ENCODE data around the gene PTP4A1.
"Not testable (repeated sequence)": the region's sequence is repeated elsewhere in the genome, so short reads cannot be mapped to it uniquely, and the experiment has no call there.

Gene PTP4A1

DNA sequence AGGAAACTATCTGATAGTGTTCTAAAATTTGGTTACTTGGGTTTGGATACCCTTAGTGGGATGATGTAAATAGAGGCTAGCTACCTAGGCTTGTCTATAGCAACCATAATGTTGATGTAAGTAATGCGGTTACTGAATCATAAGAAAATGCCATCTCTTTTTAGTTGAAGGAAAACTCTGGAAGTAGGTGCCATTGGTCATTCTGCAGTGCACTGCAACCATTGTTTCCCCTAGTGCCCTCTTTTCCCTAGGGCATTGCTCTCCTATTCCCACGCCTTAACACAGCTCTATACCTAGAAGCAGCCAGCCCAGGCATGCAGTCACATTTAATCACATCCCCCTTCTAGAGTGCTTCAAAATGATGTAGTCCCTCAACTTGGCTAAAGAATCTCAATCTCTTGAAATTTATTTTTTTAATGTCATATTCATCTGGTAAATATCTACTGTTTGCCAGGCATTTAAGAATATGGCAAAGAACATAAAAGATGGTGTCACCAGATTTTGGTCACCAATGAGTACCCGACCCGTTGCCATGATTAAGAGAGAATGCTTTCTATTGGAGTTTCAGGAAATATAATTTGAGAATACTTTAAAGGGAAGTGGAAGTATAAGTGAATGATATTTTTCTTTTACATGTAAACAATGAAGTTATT, 10.4 kb downstream of the PTP4A1 start:
- no peak for DNase-seq (ENCODE audit: low spot score)

DNA sequence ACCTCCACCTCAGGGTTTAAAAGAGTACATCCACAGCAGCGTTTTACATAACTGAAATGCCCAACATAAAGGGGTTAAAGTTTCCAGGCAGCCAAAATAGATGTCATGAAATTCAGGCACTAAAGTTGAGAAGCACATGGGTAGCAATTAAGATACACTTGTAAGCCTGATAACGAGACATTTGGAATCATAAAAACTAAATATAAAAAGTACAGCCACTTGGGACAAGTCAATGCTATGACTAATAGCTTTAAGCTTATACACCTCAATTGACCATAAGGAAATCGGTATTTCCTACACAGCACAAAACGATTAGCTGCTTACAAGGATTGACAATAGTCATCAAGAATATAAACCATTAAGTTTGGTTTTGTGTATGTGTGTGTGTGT, 11.8 kb downstream of the PTP4A1 start:
- DNase-seq (ENCODE audit: low spot score): no peak

DNA sequence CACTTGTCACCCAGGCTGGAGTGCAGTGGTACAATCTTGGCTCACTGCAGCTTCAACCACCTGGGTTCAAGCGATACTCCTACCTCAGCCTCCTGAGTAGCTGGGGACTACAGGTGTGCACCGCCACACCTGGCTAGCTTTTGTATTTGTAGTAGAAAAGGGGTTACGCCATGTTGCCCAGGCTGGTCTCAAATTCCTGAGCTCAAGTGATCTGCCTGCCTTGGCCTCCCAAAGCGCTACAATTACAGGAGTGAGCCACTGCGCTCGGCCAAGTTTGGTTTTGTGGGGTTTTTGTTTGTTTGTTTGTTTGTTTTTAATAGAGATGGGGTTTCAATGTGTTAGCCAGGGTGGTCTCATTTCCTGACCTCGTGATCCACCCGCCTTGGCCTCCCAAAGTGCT, 12.3 kb downstream of the PTP4A1 start:
- DNase-seq (ENCODE audit: low spot score): no peak

DNA sequence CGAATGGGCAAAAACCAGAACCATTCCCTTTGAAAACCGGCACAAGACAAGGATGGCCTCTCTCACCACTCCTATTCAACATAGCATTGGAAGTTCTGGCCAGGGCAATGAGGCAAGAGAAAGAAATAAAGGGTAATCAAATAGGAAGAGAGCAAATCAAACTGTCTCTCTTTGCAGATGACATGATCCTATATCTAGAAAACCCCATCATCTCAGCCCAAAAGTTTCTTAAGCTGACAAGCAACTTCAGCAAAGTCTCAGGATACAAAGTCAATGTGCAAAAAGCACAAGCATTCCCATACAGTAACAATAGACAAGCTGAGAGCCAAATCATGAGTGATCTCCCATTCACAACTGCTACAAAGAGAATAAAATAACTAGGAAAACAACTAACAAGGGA, 13.4 kb downstream of the PTP4A1 start:
- DNase-seq (ENCODE audit: low spot score): not testable (repeated sequence)

DNA sequence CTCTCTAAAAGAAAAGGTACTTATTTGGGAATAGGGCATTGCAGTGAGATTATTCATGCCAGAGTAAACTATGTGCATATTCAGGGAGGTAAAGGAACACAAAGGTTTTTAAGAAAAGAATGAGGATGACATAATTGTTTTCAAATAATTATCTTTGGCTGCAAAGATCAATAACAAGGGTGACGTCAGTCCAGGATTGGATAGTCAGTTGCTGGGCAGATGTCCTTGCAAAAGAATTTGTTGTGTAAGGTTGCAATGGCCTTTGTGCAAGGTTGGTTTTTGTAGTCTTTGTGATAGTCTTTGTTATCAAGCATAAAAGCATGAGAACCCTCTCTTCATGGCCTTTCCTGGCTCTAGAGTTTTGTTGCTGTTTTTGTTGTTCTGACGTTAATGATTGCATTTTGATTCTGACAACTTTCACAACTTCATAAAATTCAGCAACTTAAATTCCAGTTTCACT, 17.7 kb downstream of the PTP4A1 start:
- no peak for DNase-seq (ENCODE audit: low spot score)

DNA sequence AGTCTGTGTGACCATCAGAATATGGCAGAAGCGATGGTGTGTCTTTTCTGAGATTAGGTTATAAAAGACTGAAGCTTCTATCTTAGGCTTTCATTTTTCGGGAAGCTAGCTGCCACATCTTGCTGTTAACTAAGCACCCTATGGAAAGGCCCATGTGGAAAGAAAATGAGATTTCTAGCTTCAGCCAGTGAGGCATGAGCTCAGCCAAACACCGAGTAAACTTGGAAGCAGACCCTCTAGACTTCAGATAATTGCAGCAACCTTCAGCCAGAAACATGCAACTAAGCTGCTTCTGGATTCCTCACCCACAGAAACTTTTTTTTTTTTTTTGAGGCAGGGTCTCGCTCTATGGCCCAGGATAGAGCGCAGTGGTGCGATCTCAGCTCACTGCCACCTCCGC, 20.6 kb downstream of the PTP4A1 start:
- no peak for DNase-seq (ENCODE audit: low spot score)

DNA sequence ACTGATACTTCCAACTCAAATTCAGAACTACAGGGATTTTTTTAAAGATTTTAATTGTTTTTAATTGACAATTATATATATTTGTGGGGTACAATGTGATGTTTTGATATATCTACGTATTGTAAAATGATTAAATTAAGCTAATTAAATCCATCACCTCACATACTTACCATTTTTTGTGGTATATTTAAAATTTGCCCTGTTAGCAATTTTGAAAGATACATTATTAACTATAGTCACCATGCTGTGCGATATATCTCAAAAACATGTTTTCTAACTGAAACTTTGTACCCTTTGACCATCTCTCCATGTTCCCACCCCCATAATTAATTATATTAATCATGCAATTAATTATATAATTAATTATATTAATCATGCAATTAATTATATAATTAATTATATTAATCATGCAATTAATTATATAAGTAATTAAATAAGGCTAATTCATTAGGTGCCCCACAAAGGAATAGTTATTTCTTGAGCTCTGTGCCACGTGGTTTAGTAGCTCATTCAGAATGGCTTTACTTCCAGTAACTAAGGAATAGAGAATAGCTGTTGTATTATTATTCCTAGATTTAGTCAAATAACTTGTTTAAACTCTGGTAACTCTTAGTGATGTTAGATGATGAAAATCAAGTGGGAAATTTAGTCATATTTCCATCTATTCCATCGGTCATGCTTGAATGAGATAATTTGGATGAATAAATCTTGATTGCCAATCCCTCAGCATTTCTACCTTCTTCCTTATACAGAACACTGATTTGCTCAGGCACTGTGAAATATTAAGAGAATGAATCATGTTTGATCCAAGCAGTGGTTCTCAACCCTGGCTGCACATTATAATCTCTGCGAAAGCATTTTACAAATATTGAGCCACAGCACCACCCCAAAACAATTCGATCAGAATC, 25.1 kb downstream of the PTP4A1 start:
- no peak for DNase-seq (ENCODE audit: low spot score)

DNA sequence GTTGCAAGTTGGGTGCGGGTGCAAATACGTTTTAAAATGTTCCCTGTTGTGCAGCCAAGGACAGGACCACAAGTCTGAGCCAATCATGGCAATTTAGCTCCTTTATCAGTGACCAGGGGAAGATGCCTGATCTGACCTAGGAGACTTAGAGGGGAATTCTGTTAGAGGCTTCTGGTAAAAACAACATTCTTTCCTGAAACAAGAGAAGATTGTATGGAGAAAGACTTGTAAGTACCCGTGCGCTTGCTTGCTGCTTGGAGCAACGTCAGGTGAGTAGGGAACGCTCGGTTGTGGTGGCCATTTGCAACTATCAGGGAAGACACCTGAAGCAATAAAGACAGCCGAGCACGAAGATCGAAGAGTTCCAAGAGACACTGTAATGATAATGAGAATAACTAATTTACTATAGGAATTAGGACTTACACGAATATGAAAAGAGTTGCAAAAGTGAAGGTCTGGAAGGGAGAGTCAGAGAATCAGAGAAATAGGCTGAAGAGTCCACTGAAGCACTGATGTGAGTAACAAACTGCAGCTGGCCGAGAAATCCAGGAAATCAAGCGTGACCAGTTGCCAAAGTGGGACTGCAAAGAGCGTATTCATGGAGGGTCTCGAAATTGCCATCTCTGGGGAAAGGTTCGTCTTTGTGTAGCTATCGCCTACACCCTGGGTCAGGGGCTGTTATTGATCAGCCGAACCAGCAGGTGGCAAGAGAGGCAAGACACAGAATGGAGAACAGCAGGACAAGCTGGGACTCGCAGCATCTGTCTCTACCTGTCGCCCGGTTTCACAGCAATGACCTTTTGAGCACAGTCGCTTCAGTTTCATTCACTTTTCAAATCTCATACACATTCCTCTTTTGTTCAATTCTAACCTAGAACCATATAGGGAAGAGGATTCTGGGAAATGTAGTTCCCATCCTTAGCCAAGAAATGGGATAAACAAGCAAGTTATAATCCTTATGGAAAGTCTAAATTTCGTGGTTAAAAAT, 26.1 kb downstream of the PTP4A1 start:
- DNase-seq (ENCODE audit: low spot score): peak; percentile 83

DNA sequence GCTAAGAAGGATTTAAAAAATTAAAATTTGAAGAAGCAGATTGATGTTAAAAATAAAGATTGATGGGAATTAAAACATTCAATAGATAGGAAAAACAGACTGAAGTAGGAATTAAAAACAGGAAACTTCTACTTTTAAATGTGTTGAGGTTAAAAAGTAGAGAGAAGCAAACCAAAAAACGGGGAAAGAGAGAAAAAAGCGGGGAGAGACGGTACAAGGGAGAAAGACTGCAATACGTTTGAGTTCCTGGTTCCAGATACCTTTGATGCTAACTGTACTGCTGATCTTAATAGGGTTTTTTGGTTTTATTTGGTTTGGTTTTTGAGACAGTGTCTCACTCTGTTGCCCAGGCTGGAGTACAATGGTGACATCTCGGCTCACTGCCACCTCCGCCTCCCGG, 27.0 kb downstream of the PTP4A1 start:
- DNase-seq (ENCODE audit: low spot score): no peak

DNA sequence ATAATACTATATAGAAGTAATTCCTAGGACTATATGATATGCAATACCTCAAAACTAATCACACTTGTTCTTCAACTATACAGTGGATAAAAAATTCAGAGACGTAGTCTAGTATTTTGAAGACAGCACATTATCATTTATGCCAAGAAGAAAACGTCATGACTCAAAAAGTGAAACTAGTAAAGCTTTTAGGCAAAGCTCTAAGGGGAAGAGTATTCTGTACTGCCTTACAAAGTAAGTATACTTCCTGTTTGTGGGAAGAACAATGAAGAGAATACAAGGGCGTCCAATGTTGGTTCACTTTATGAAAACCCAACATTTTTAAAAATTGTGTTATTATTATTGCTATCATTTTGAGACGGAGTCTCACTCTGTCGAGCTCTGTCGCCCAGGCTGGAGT, 27.9 kb downstream of the PTP4A1 start:
- DNase-seq (ENCODE audit: low spot score): no peak

DNA sequence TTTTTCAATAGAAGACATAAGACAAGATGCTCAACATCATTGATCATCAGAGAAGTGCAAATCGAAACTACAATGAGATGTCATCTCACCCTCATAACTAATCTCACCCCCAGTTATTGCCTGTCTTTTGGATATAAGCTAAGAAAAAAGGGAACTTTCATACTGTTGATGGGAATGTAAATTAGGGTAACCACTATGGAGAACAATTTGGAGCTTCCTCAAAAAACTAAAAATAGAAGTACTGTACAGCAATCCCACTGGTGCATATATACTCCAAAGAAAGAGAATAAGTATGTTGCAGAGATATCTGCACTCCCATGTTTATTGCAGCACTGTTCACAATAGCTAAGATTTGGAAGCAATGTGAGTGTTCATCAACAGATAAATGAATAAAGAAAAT, 37.0 kb downstream of the PTP4A1 start:
- no peak for DNase-seq (ENCODE audit: low spot score)

DNA sequence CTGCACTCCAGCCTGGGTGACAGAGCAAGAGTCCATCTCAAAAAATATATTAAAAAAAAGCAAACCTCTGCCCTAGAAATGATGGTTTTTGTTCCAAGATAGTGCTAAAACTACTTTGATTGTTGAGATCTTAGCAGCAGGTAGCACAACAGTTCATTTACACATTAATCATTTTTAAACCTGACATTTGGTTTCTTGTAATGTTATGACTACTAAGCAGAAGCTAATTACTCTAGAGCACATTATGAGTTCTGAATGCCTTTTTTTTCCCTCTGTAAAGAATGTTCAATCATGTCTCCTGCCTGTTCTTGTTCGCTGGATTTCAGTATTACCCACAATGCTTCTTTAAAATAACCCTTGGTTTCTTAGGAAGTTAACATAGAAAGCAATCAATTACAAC, 38.7 kb downstream of the PTP4A1 start:
- no peak for DNase-seq (ENCODE audit: low spot score)

DNA sequence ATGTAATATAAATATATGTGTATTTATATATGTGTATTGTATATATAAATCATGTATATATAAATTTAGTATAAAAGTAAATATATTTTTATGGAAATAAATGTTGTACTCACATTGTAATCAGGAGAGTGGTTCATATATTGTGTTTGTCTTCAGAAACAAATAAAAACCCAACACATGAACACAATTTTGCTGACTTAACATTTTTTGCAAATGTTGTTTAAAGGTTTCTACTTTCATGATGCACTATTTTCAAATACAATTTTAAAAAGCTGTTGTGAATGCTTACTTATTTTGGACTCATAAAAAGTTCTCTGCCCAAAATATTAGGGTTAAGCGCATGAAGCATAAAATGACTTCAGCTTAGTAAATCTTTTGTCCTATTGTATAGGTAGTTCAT, 39.3 kb downstream of the PTP4A1 start:
- no peak for DNase-seq (ENCODE audit: low spot score)

DNA sequence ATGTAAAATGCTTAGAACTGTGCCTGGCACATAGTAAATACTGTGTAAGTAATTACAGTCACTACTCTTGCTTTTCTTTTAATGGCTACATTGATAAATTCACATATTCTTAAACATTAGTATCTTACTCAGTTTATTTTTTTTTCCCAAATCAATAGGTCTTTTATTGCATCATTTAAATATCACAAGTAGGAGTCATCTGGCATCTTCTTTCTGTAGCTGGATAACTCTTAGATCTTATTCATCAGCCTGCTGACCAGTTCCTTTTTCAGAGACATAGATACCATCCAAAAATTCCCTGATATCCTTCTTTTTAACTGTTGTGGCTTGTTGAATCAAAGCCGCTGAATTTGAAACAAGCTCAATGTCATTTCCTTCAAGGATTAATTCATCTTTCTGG, 43.3 kb downstream of the PTP4A1 start:
- no peak for DNase-seq (ENCODE audit: low spot score)

Measured in CD4-positive, alpha-beta T cell treated with Interleukin-15 for 4 hours (primary cell).